SU-DHL-6 (cell line): ENCODE data around the gene PDZD7.

Experiments used
- H2AFZ ChIP-seq: fragments of 200-600 bp; sonication (generic); 2 replicates; pipeline ENCODE4 v1.6.1; 2014; ENCODE audit warnings: low read depth, mild to moderate bottlenecking, moderate library complexity, mixed read lengths, antibody characterized with exemption, low read length; ENCODE audit not compliant: severe bottlenecking
- H3F3A ChIP-seq: fragments of 200-600 bp; shearing (Covaris generic); 2 replicates; pipeline ENCODE4 v1.6.0; 2016; ENCODE audit warnings: antibody characterized with exemption, mild to moderate bottlenecking; ENCODE audit not compliant: insufficient read depth
- H3K27ac ChIP-seq: fragments of 200-600 bp; sonication (generic); 2 replicates; pipeline ENCODE4 v1.5.1; 2016; ENCODE audit warnings: low read depth, mild to moderate bottlenecking, low read length, moderate library complexity, mixed read lengths
- H3K27me3 ChIP-seq: fragments of 200-600 bp; sonication (generic), shearing (Covaris generic); 2 replicates; pipeline ENCODE4 v1.6.0; 2014; ENCODE audit warnings: mild to moderate bottlenecking, low read length
- H3K36me3 ChIP-seq: fragments of 200-600 bp; sonication (generic); 2 replicates; pipeline ENCODE4 v1.6.1; 2014; ENCODE audit warnings: mild to moderate bottlenecking, low read length, mixed read lengths
- H3K4me2 ChIP-seq: fragments of 300-600, 200-600 bp; shearing (Covaris generic), sonication (generic); 2 replicates; pipeline ENCODE4 v1.6.0; 2014; ENCODE audit warnings: low read length, low read depth, mild to moderate bottlenecking; ENCODE audit not compliant: poor library complexity, severe bottlenecking
- H3K4me3 ChIP-seq: fragments of 200-600 bp; sonication (generic); 2 replicates; pipeline ENCODE4 v1.5.1; 2014; ENCODE audit warnings: antibody characterized with exemption, low read length, mild to moderate bottlenecking, mixed read lengths; ENCODE audit not compliant: insufficient read depth, poor library complexity, severe bottlenecking
- H3K79me2 ChIP-seq: fragments of 200-600 bp; sonication (generic); 2 replicates; pipeline ENCODE4 v1.6.1; 2014; ENCODE audit warnings: mild to moderate bottlenecking, low read length, moderate library complexity; ENCODE audit not compliant: insufficient read depth
- H3K9ac ChIP-seq: fragments of 200-600 bp; sonication (generic); 2 replicates; pipeline ENCODE4 v1.7.0; 2014; ENCODE audit warnings: mild to moderate bottlenecking, low read length
- H3K9me2 ChIP-seq: fragments of 200-600 bp; sonication (generic); replicated peaks from 2 replicates; pipeline ENCODE4 v1.6.1; 2014; ENCODE audit warnings: low read length; ENCODE audit not compliant: insufficient read depth
- H3K9me3 ChIP-seq: fragments of 200-600 bp; sonication (generic); 2 replicates; pipeline ENCODE4 v1.6.1; 2014; ENCODE audit warnings: low read length, mixed read lengths; ENCODE audit not compliant: insufficient read depth
- H4K20me1 ChIP-seq: fragments of 200-600 bp; sonication (generic); 2 replicates; pipeline ENCODE4 v1.6.1; 2014; ENCODE audit warnings: low read depth, mild to moderate bottlenecking, antibody characterized with exemption, low read length, moderate library complexity, mixed read lengths
- CTCF ChIP-seq: fragments of 200-600 bp; sonication (generic); IDR thresholded peaks from one replicate; pipeline ENCODE4 v1.5.1; 2017; ENCODE audit warnings: antibody characterized with exemption, mild to moderate bottlenecking, low read length, moderate library complexity; ENCODE audit not compliant: insufficient read depth, poor library complexity, severe bottlenecking
- EZH2phosphoT487 ChIP-seq: fragments of 200-600 bp; sonication (generic), shearing (Covaris generic); conservative IDR thresholded peaks from 2 replicates; pipeline ENCODE4 v1.6.1; 2018; ENCODE audit warnings: mild to moderate bottlenecking, antibody characterized with exemption, low read length, moderate library complexity, mixed read lengths

Gene PDZD7

GRCh38 chr10:101007099-101007711 is 23.7 kb downstream of the PDZD7 start:
- Histone ChIP-seq H3K9ac (no peak overlapping the region), H3K4me3 (no peak overlapping the region), H4K20me1 (no peaks in the 10 kb centered on the region), H2AFZ (no peak overlapping the region), H3K4me2 (no peak overlapping the region), H3K79me2 (no peaks in the 10 kb centered on the region), H3K27ac (no peak overlapping the region), H3F3A (no peaks in the 10 kb centered on the region), H3K27me3 (no peaks in the 10 kb centered on the region), H3K36me3 (no peaks in the 10 kb centered on the region), H3K9me3 (no peaks in the 10 kb centered on the region), H3K9me2 (no peaks in the 10 kb centered on the region)
- no peak for TF ChIP-seq EZH2phosphoT487
- no peak for TF ChIP-seq CTCF

- Histone ChIP-seq H3K9me3 (no peaks in the 10 kb centered on the region), H3K4me3 (no peak overlapping the region), H3K9ac (no peak overlapping the region), H3K27me3 (no peaks in the 10 kb centered on the region), H3K79me2 (no peaks in the 10 kb centered on the region), H2AFZ (no peak overlapping the region), H3K4me2 (no peak overlapping the region), H4K20me1 (no peaks in the 10 kb centered on the region), H3F3A (no peaks in the 10 kb centered on the region), H3K9me2 (no peaks in the 10 kb centered on the region), H3K27ac (no peak overlapping the region), H3K36me3 (no peaks in the 10 kb centered on the region)
- no peak for TF ChIP-seq EZH2phosphoT487
- TF ChIP-seq CTCF, result no peak
Observed at GRCh38 chr10:101006593-101007098, 24.3 kb downstream of the PDZD7 start.

- Histone ChIP-seq H3F3A (no peaks in the 10 kb centered on the region), H3K27me3 (no peaks in the 10 kb centered on the region), H4K20me1 (no peaks in the 10 kb centered on the region), H3K9me2 (no peaks in the 10 kb centered on the region), H3K4me2 (no peak overlapping the region), H3K27ac (no peak overlapping the region), H3K4me3 (no peak overlapping the region), H3K79me2 (no peaks in the 10 kb centered on the region), H2AFZ (no peak overlapping the region), H3K9ac (no peak overlapping the region), H3K9me3 (no peaks in the 10 kb centered on the region), H3K36me3 (no peaks in the 10 kb centered on the region)
- TF ChIP-seq CTCF (no peak), EZH2phosphoT487 (no peak)
Observed at GRCh38 chr10:101005869-101006567, 24.9 kb downstream of the PDZD7 start.
